ENCODE results near the gene SLC22A15.

SLC22A15 gene

DNA sequence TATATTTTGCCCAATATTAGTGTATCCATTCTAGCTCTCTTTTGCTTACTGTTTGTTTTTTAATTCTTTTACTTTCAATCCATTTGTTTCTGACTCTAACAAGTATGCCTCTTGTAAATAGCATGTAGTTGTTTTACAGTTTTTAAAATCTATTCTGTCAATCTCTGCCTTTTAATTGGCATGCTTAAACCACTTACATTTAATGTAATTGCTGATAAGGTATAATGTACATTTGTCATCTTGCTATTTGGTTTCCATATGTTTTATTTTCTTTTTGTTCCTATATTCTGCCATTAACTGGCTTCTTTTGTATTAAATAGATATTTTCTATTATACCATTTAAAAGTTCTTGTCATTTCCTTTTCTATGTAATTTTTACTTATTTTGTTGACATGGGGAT is 118.7 kb downstream of the SLC22A15 start:
- DNase-seq (ENCODE audit: low read depth, low spot score) = no peak

GRCh38 chr1:116096013-116096618 is 119.8 kb downstream of the SLC22A15 start:
- DNase-seq (ENCODE audit: low read depth, low spot score) = no peak
- no peak overlapping the region for H3K27ac ChIP-seq

More for the DNA sequence above, 118.7 kb downstream of the SLC22A15 start:
- no peak overlapping the region for H3K27ac ChIP-seq

DNA sequence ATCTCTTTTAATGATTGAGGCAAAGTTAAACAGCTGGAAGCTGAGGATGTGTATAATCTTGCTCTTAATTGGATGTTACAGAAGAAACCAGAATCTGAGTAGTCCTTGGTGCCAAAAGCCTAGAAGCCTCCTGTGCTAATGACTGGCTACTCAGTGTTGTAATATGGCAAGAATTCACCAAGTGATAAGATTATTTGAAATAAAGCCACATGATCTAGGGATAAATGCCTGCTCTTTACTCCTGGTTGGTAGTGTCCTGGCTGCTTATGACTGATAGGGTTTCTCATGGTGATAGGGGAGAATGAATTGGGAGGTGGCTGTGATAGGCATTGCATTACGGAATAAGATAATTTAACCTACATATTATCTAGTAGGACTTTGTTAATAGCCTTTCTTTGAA is 121.3 kb downstream of the SLC22A15 start:
- H3K27ac ChIP-seq = no peak overlapping the region
- DNase-seq (ENCODE audit: low read depth, low spot score) = no peak

DNA sequence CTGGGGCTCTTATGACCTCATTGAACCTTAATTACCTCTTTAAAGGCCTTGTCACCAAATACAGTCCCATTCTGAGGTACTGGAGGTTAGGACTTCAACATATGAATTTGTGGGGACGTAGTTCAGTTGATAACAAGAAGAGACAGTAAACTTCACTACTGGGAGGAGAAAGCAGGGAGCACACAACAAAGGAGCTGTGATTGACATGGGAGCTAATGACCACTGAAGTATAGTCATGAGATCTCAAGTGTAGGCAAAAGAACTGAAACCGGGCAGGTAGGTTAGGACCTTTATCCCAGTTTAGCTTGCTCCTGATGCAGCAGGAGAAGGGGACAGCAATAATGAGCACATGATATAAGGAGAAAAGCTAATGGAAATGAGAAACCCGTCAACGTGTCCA is 123.1 kb downstream of the SLC22A15 start:
- no peak overlapping the region for H3K27ac ChIP-seq
- DNase-seq (ENCODE audit: low read depth, low spot score) = no peak

DNA sequence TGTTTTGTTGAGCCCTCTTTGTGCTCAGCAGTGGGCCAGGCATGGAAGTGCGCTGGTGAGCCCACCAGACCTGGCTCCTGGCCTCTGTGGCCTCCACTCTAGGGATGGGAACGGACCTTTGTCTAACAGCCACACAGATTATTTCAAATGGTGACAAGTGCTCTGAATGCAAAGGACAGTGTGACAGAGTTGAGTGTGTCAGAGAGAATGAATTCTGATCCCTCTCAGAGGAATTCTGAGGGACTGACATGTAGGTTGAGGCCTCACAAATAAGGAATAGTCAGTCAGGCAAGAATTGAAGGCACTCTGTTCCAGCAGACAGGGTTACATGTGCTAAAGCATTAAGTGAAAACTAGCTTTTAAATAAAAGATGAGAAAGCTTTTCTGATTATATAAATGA is 123.6 kb downstream of the SLC22A15 start:
- no peak overlapping the region for H3K27ac ChIP-seq

DNA sequence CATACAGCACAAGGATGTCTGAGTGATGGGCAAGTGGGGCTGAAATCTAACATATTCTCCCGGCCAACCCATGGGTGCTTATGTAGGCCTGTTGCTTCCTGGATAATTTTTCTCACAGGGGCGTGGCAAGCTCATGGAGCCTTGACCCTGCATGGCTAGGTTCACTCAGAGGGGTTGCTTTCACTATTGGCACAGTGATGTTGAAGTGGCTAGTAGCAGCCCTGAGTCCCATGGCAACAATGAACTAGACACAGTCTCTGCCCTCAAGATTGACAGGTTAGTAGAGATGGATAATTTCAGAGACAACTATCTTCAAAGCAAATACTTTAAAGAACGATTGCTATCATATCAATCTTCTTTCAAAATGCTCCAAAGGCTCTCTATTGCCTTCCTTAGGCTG is 128.4 kb downstream of the SLC22A15 start:
- no peak overlapping the region for H3K27ac ChIP-seq
- DNase-seq (ENCODE audit: low read depth, low spot score) = no peak

More for the DNA sequence above, 123.6 kb downstream of the SLC22A15 start:
- no peak for DNase-seq (ENCODE audit: low read depth, low spot score)

DNA sequence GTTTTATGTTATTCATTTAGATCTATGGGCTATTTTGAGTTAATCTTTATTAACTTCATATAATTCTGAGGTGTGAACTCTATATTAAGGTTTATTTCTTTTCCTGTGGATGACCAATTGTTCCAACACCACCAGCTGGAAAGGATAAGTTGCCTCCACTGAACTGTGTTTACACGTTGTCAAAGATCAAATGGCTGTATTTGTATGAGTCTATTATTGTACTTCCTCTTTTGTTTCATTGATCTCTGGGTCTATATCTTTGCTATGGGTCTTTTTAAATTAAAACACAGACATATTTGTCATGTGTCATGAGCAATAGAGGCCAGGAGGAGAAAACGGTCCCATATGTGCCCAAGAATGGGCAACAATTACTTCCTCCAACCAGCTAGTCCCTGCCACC is 129.7 kb downstream of the SLC22A15 start:
- DNase-seq (ENCODE audit: low read depth, low spot score) = no peak
- H3K27ac ChIP-seq = no peak overlapping the region

DNA sequence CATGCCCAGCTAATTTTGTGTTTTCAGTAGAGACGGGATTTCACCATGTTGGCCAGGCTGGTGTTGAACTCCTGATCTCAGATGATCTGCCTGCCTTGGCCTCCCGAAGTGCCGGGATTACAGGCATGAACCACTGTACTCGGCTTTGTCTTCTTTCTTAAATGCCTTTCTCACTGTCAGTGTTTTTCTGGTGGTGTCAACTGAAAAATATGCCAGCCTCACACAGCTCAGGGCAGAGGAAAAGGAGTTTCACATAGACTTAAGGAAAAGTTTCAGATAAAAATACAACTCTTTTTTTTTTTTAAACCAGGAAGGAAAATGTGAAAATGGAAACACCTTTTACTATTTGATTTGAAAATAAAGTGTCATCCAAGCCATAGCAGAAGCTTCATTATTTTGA is 130.3 kb downstream of the SLC22A15 start:
- no peak for DNase-seq (ENCODE audit: low read depth, low spot score)
- no peak overlapping the region for H3K27ac ChIP-seq

- no peak for DNase-seq (ENCODE audit: low read depth, low spot score)
- no peak overlapping the region for H3K27ac ChIP-seq
Measured at GRCh38 chr1:116107371-116107770, 131.1 kb downstream of the SLC22A15 start.

GRCh38 chr1:116110567-116111523 is 134.5 kb downstream of the SLC22A15 start, which contains the start of gene MAB21L3:
MAB21L3 (plus strand) TSS chr1:116111399; CDS start chr1:116112616, 1,217 bp downstream.
- DNase-seq (ENCODE audit: low read depth, low spot score) = no peak
- H3K27ac ChIP-seq = peak within 1 kb of the TSS; percentile 94

DNA sequence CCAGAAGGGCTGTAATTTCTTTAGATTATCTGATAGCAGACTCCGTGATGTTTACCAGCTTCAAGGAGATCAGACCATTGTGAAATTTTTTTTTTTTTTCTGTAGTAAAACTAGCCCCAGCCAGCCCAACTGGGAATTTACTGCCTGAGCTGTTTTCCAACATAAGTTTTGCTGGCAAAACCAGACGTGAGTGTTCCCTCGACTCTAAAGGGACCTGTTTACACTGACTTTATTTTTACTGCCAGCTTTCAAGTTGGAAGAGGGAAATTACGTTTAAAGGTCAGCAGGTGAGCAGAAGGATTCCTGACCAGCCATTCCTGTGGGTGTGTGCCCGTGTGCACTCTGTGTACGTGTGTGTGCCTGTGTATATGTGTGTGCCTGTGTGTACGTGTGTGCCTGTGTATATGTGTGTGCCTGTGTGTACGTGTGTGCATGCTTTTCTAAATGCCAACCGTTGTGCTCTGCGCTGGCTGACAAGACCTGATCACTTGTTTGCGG is 135.3 kb downstream of the SLC22A15 start:
- H3K27ac ChIP-seq = peak overlapping the region; percentile 94
- no peak for DNase-seq (ENCODE audit: low read depth, low spot score)

- no peak for DNase-seq (ENCODE audit: low read depth, low spot score)
- H3K27ac ChIP-seq = peak overlapping the region; percentile 94
Measured at GRCh38 chr1:116112388-116113140, 136.3 kb downstream of the SLC22A15 start.

DNA sequence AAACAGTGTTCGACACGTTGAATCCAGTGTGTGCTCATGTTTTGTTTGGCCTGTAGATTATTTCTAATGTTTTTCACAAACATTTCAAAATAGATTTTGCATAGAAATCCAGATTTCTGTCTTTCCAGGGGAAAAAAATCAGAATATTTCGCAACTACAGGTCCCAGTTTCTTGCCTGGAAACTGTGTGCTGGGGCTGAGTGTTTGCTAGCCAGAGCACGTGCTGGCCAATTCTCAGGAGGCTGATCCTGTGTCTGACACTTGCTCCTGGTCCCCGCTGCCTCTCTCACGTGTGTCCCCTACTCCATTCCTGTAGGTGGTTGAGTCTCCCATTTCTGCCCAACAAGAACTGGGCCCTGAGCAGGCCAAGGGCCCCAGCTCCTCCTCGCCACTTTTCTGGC is 137.3 kb downstream of the SLC22A15 start:
- no peak for DNase-seq (ENCODE audit: low read depth, low spot score)
- H3K27ac ChIP-seq = no peak overlapping the region

- H3K27ac ChIP-seq = peak overlapping the region; percentile 46
- no peak for DNase-seq (ENCODE audit: low read depth, low spot score)
Measured at GRCh38 chr1:116115476-116116439, 139.4 kb downstream of the SLC22A15 start.

DNA sequence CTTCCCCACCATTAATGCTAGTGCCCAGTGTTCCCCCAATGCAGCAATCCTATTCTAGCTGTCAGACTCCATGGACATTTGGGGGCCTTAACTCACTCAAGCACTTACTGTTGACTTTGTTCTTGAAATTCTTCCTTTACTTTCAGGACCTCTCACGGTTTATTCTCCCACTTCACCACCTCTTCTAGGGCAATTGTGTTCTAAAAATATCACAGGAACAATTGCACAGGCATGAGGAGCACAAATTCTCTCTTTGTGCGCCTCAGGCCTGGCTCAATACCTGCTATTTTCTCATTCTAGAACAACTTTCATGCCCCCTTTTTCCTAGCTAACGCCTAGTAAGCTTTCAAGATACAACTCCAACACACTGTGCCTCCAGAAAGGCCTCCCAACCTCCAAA is 142.2 kb downstream of the SLC22A15 start:
- no peak for DNase-seq (ENCODE audit: low read depth, low spot score)
- no peak overlapping the region for H3K27ac ChIP-seq

All from epithelial cell of prostate (primary cell).